ENCODE data around the gene RMC1.

- TF ChIP-seq POLR2AphosphoS5 (IDR thresholded peaks at IDR 0.05): no peak
- TF ChIP-seq CTCF (IDR thresholded peaks at IDR 0.05): no peak
- no peak for TF ChIP-seq EP300 (IDR thresholded peaks at IDR 0.05)
- TF ChIP-seq POLR2A (IDR thresholded peaks at IDR 0.05): no peak
Observed at GRCh38 chr18:23553887-23554286, 50.6 kb downstream of the RMC1 start.
